ENCODE measurements around the gene SHISAL1. TPM values are rescaled to one million over a fixed set of nuclear protein-coding genes. Genes with fewer than 3 reads are reported as not detected.

Gene SHISAL1
- total RNA-seq (2014; rRNA removed) (1.1 and 2.2 TPM in 2 replicates), Bru-seq, nascent RNA (percentile 26 among the genes with signal in this experiment), BruChase-seq, experiment 1, labeled RNA remaining after a 6-hour chase (percentile 37 among the genes with signal in this experiment), BruChase-seq, experiment 2, labeled RNA remaining after a 2-hour chase (percentile 24 among the genes with signal in this experiment)
- long read RNA-seq, partial matches to known transcripts, result 0 of 2 reads
- long read RNA-seq, other reads (novel, unspliced or antisense), result 2 of 2 reads

DNA sequence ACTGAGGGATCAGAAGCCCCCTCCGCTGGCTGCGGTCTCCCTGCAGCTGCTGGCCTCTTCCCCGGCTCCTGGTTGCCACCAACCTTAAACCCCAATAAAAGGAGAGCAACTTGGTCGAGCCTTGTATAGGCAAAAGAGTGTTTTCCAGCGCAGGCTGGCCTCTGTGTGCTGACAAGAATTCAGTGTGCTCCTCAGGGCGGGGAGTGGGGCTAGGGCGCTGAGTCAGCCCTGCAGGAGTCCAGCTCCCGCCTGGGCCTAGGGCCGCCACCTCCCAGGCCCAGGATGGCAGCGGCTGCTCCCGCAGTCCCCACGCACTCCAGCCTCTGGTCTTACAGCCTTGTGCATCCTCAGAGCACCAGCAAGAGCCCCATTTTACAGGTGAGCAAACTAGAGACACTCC lies at the start of gene SHISAL1:
Gene SHISAL1 (minus strand): TSS at position 186 of the 400 bp plus-strand sequence. CDS start 12,006 bp downstream, outside the sequence.
- Histone ChIP-seq H3K36me3 (ENCODE audit: low read depth, low read length) (no peaks in the 10 kb centered on the region), H3K4me2 (ENCODE audit: low read length) (no peak within 1 kb of the TSS), H3F3A (ENCODE audit: low read length, unreplicated experiment) (no peaks in the 10 kb centered on the region), H3K79me2 (ENCODE audit: low read length) (no peaks in the 10 kb centered on the region), H4K20me1 (ENCODE audit: low read length) (no peaks in the 10 kb centered on the region), H3K9ac (ENCODE audit: low read length) (no peak within 1 kb of the TSS), H3K4me3 (ENCODE audit: low read length) (no peak within 1 kb of the TSS), H3K9me2 (replicated peaks; ENCODE audit: low read length) (no peaks in the 10 kb centered on the region), H3K9me3 (ENCODE audit: low read length) (no peaks in the 10 kb centered on the region), H2AFZ (ENCODE audit: low read length) (no peak within 1 kb of the TSS), H3K4me1 (ENCODE audit: insufficient read depth, low read length) (peaks cover 21% of the 10 kb centered on the region), H3K27ac (ENCODE audit: low read length) (no peak within 1 kb of the TSS), H3K27me3 (ENCODE audit: low read length) (no peaks in the 10 kb centered on the region)
- TF ChIP-seq EZH2 (IDR thresholded peaks at IDR 0.05; ENCODE audit: low read length, unreplicated experiment), result no peak
- no peak for TF ChIP-seq EZH2phosphoT487 (IDR thresholded peaks at IDR 0.05; ENCODE audit: borderline replicate concordance, low read length)
- TF ChIP-seq, protein P1, sequence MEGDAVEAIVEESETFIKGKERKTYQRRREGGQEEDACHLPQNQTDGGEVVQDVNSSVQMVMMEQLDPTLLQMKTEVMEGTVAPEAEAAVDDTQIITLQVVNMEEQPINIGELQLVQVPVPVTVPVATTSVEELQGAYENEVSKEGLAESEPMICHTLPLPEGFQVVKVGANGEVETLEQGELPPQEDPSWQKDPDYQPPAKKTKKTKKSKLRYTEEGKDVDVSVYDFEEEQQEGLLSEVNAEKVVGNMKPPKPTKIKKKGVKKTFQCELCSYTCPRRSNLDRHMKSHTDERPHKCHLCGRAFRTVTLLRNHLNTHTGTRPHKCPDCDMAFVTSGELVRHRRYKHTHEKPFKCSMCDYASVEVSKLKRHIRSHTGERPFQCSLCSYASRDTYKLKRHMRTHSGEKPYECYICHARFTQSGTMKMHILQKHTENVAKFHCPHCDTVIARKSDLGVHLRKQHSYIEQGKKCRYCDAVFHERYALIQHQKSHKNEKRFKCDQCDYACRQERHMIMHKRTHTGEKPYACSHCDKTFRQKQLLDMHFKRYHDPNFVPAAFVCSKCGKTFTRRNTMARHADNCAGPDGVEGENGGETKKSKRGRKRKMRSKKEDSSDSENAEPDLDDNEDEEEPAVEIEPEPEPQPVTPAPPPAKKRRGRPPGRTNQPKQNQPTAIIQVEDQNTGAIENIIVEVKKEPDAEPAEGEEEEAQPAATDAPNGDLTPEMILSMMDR (conservative IDR thresholded peaks at IDR 0.05; ENCODE audit: low read depth, low read length), result no peak
- BruUV-seq (replicated peaks), result no TSS peak
- POLR2A ChIA-PET (ENCODE audit: unreplicated experiment), result no interaction called here
- ATAC-seq (peak; percentile 42), DNase-seq (peak; percentile 18)
- intact Hi-C loops (cut with micrococcal nuclease), result no loop called here
- CTCF ChIA-PET, result no interaction called here

DNA sequence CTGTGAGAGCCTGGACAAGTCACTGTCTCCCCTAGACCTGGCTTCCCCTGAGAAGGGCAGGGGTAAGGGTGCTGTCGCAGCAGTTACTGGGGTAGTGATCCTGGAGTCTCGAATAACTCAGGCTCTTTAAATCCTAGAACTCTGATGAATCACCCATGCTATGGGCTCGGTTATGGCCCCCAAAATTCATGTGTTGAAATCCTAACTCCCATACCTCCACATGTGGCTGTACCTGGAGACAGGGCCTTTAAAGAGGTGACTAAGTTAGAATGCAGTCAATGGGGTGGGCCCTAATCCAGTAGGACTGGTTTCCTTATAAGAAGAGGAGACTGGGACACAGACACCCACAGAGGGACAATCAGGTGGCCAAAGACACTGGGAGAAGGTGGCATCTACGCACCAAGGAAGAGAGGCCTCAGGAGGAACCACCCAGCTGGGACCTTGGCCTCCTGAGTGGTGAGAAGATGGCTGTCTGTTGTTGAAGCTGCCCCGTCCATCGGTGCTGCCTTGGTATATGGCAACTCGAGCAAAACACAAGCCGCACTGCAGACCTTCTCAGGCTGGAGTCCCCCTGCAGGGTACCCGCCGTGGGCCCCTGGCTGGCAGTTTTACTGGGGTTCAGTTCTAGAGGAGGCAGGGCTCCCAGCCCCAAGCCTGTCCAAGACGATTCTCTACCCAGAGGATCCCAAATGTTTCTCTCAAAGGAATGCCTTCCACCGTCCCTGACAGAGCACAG lies 48.8 kb upstream of the SHISAL1 start:
- Histone ChIP-seq H3K36me3 (ENCODE audit: low read depth, low read length) (no peaks in the 10 kb centered on the region), H2AFZ (ENCODE audit: low read length) (no peak overlapping the region), H3K9me2 (replicated peaks; ENCODE audit: low read length) (no peaks in the 10 kb centered on the region), H3F3A (ENCODE audit: low read length, unreplicated experiment) (peaks cover 10% of the 10 kb centered on the region), H3K27ac (ENCODE audit: low read length) (peak overlapping the region; percentile 100), H3K27me3 (ENCODE audit: low read length) (no peaks in the 10 kb centered on the region), H3K9ac (ENCODE audit: low read length) (peak overlapping the region; percentile 83), H3K79me2 (ENCODE audit: low read length) (no peaks in the 10 kb centered on the region), H3K4me2 (ENCODE audit: low read length) (peak overlapping the region; percentile 88), H4K20me1 (ENCODE audit: low read length) (no peaks in the 10 kb centered on the region), H3K4me3 (ENCODE audit: low read length) (peak overlapping the region; percentile 39; the same call in 1 of the 2 replicates), H3K4me1 (ENCODE audit: insufficient read depth, low read length) (peaks cover 48% of the 10 kb centered on the region), H3K9me3 (ENCODE audit: low read length) (no peaks in the 10 kb centered on the region)
- intact Hi-C loops (cut with micrococcal nuclease), result loop anchor here (1.0 kb wide), 1 partner anchor 88 kb away; no protein-coding TSS in a partner anchor
- CTCF ChIA-PET, result no interaction called here
- peak; percentile 2 for ATAC-seq
- POLR2A ChIA-PET (ENCODE audit: unreplicated experiment), result no interaction called here
- BruUV-seq (replicated peaks), result TSS peak; percentile 73
- no peak for TF ChIP-seq EZH2phosphoT487 (IDR thresholded peaks at IDR 0.05; ENCODE audit: borderline replicate concordance, low read length)
- TF ChIP-seq, protein P1 (conservative IDR thresholded peaks at IDR 0.05; ENCODE audit: low read depth, low read length), result no peak
- no peak for TF ChIP-seq EZH2 (IDR thresholded peaks at IDR 0.05; ENCODE audit: low read length, unreplicated experiment)
- peak; percentile 78 for DNase-seq

All from PC-3 (cell line).